Sciatic nerve (tissue), 2 donors: ENCODE measurements around the gene LRRC37A. TPM values are rescaled to one million over a fixed set of nuclear protein-coding genes. Genes with fewer than 3 reads are reported as not detected.
A peak's percentile ranks its signal among the peaks of the same experiment; 100 is the strongest.
"Not testable (repeated sequence)": the region's sequence is repeated elsewhere in the genome, so short reads cannot be mapped to it uniquely, and the experiment has no call there.

Experiments used
- ATAC-seq: fragments of 200-7000 bp; cut with Tn5 transposase; one replicate; pipeline ENCODE4 v1.9.1; 2020; ENCODE audit warnings: mild to moderate bottlenecking, moderate library complexity
- DNase-seq: peaks from one replicate; pipeline ENCODE4 v3.0.0-alpha.2; 2020; ENCODE audit warnings: low spot score
- intact Hi-C: fragments of 100-400 bp; cut with DNase I; formaldehyde crosslinking; loops from one replicate; pipeline ENCODE4 v1.14.2; 2022
- total RNA-seq: library from RNA; stranded (reverse); fragmentation: NEBNext Ultra II Directional; extraction: Animal tissue kit (Norgen Biotek cat#: 25700); gene quantifications from one replicate; pipeline ENCODE4 v1.2.1, GENCODE V29; 2021
- donor health status: DM: no; HTN: no; CAD: no.
- donor health status: DM: no; HTN: no; CAD: no.

LRRC37A gene
- total RNA-seq, 1 donor from 2014 or later = 4.3 TPM

GRCh38 chr17:46284467-46284866 lies 10.5 kb upstream of the LRRC37A start:
- intact Hi-C loops, DNase-seq, ATAC-seq: not testable (repeated sequence)

GRCh38 chr17:46285500-46285899 lies 9.4 kb upstream of the LRRC37A start:
- DNase-seq, ATAC-seq, intact Hi-C loops: not testable (repeated sequence)

DNA sequence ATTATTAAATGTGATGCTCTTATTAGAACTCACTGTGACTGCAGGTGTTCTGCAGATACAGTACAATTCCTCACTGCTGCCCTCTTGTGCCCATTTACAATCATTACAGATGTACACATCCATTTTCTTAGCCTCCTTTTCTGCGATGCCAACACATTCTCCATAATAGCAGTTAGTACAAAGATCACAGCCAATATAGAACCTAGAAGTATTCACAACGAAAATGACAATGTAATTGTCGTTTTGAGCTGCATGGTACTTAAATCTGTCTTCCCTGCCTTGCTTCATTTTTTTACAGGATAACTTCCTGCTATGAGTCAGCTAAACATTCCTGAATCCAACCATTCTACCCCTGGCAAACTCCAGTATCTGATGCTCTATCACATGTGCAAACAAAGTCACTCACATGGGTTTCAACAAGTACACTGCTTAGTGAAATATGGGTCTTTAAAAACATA lies 8.1 kb upstream of the LRRC37A start:
- intact Hi-C loops, DNase-seq: not testable (repeated sequence)
- peak; percentile 81 for ATAC-seq

DNA sequence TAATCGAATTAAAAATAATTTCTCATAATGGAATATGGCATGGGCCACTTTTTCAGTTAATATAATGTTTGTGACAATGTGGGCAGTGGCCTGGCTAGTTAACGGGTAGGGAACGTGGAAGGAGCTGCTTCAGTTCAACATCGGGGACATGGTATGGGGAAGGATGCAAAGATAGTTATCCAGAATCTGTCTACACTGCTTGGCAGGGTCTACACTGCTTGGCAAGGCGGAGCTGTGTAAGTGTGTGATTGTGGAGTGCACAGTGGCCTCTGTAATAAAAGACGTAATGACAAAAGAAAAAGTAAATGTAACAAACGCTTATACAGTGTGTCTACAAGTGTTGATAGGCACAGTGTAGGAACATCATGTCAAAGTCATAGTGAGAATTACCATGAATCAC lies 7.3 kb upstream of the LRRC37A start:
- DNase-seq, intact Hi-C loops: not testable (repeated sequence)
- peak; percentile 23 for ATAC-seq

- ATAC-seq = peak; percentile 76
- DNase-seq, intact Hi-C loops: not testable (repeated sequence)
Measured at GRCh38 chr17:46290906-46291546, 3.9 kb upstream of the LRRC37A start.

- DNase-seq, ATAC-seq, intact Hi-C loops: not testable (repeated sequence)
Measured at GRCh38 chr17:46291618-46292017, 3.3 kb upstream of the LRRC37A start.

DNA sequence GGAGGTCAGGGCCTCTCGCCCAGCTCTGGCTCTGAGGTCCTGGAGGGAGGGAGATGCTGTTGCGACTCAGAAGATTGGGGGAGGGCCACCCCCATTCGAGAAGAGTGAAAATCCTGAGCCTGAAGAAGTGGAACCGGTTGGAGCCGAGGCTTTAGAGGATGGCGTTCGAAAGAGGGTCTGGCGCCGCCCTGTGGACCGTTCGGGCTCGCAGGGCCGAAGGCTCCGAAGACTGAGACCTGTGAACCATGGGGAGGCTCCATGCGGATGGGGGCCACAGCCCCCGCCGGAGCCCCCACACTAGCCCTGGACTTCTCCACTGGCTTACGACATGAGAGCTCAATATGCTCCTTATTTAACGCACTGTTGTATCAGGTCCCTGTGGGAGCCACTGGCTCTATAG lies 46.3 kb downstream of the LRRC37A start:
- intact Hi-C loops, DNase-seq, ATAC-seq: not testable (repeated sequence)

DNA sequence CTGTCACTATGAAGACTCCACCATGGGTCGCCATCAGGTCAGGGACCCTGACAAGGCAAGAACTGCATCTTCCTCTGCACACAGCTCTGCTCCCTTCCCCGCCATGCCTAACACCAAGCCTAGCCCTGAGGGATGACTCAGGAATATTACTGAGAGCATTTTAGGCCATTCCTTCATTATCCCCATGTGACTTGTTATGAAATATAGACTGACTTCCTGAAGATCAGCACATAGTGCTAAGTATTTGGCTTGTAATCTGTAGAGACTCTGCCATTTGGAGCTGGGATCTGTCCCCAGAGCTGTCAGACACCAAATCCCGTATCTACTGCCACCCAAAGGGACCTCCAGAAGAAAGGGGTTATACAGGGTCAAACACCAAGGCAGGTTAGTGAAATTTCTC lies 47.2 kb downstream of the LRRC37A start:
- DNase-seq, intact Hi-C loops: not testable (repeated sequence)
- peak; percentile 81 for ATAC-seq

- intact Hi-C loops, DNase-seq: not testable (repeated sequence)
- ATAC-seq = peak; percentile 73
Measured at GRCh38 chr17:46348345-46348744, 53.4 kb downstream of the LRRC37A start.

DNA sequence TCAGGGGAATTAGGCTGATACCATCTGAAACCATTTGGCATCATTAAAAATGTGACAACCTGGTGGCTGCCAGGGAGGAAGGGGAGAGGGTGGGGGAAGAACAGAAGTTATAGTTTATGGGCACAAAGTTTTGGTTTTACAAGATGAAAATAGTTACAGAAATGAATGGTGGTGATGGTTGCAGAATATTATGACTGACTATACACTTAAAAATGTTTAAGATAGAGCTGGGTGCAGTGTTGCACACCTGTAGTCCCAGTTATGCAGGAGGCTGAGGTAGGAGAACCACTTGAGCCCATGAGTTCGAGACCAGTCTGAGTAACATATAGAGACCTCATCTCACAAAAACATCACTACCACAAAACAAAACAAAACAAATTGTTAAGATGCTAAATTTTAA lies 54.1 kb downstream of the LRRC37A start:
- ATAC-seq, intact Hi-C loops, DNase-seq: not testable (repeated sequence)

GRCh38 chr17:46353856-46354255 lies 58.9 kb downstream of the LRRC37A start:
- intact Hi-C loops, DNase-seq, ATAC-seq: not testable (repeated sequence)

DNA sequence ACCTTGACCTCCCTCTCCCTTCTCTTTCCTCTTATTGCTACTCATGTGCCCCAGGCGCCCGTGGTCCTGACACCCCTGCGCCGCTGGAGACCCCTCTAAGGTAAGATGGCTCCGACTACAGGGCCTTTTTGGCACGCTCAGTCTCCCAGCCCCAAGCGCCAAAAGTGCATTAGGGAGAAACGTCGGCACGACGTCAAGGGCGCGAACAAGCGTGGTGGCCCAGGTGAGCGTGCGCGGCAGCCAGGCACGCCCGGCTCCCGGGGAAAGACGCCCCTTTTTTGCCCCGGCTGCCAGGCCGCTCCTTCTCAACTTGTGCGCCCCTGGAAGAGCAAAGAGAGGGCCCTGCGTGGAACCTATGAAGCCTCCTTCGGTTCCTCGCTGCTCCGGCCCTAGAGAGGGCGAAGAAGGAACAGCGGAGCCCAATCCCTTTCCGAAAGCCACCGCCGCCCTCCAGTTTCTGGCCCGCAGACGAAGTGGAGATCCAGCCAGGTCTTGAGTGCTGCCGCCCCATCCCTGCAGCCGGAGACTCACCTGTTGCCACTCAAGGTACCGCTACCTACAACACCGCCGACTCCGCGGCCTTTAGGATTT lies 66.3 kb downstream of the LRRC37A start:
- intact Hi-C loops, DNase-seq: not testable (repeated sequence)
- ATAC-seq = peak; percentile 53

DNA sequence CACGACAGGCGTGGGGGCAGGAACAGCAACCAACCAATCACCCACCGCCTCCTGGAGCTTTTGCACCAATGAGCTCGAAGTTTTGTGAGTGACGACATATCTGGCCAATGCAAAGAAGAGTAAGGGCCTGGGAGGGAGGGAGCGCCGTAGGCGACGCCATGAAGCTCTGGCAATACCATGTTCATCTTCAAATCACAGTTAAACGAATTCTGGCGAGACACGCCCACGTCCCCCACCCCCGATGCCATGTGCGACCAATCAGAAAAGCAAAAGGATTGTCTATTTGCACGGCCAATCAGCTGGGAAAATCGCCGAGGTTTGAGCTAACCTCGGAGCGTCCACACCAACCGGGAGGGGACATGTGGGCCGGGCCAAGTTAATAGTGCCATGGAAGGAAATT lies 66.8 kb downstream of the LRRC37A start, which contains the start of gene ARL17B:
Gene ARL17B (minus strand): TSS at position 12 of the 400 bp plus-strand sequence. CDS start 3,369 bp downstream, outside the sequence.
- DNase-seq (peak; percentile 87), ATAC-seq (peak; percentile 100)
- intact Hi-C loops = not testable (repeated sequence)

DNA sequence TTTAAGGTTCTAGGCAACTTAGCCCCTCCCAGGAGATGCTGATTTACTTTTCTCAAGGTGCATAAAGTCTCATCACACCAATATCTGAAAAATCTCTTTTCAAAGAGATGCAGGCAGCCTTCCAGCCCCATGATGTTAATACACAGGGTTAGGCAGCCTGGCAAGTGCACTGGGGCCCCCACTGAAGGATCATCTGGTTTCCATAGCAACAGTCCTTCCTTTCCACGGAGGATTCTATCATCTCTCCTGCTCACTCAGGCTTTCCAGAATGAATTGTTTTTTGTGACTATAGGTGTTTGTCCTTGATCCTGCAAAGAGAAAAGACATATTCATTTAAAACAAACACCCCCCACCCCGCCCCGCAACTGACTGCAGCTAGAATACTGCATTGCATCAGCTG lies 72.6 kb downstream of the LRRC37A start:
- ATAC-seq, intact Hi-C loops, DNase-seq: not testable (repeated sequence)

DNA sequence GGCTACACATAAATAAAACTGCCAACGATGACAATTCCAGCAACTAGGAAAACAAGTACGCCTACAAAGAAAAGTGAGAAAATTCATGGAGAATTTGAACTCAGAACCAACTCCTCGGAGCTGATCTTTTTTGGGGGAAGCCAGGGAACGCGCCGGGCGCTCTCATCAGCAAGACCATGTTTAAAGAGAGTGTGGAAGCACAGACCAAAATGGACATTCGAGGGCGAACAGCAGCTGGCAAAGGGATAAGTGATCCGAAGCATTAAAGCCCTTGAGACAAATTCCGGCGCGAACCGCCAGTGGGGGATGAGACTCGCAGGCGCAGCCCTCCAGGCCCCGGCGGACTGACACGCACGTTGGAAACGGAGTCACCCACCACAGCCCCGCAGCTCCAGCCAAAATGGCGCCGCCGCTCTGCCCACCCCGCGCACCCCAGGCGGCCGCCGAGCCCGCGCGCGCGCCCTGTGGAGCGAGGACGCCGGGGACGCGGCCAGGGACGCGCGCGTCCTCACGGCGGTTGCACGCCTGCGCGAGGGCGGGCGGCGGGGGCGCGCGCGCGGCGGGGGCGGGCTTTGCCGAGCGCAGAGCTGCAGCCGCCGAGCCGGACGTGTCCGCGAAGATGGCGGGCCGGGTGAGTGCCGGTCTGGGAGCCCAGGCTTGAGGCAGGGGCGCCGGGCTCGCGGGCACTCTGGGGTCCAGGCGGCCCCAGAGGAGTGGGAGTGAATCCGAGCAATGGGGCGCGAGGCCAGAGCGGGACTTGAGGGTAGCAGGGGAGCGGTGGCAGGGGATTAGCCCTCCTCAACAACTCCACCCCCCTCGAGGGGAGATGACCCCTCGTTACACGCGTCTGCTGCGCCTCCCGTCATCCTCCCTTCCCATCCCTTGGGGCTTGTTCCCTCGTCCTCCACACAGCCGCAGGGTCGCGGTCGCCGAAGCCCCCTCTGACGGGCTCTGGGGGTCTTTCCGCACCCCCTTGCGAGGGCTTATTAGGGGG lies 77.6 kb downstream of the LRRC37A start:
- intact Hi-C loops, DNase-seq: not testable (repeated sequence)
- peak; percentile 97 for ATAC-seq

DNA sequence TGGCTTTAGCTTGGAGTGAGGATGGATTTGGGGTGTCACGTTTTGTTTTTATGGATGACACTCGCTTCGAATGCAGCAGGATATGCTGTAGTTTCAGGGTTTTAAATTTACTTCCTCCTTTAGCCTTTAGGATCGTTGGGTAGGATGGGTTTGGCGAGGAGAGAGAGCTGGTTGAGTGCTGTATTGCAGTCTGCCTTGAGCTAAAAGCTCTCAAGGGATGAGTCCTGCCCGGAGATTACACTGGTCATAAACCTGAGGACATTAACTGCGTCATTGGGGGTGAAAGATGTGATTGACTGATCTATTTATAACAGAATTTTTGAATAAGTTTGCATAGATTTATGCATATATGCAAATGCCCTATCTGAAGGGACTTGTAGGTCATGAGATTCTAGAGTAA lies 78.5 kb downstream of the LRRC37A start:
- intact Hi-C loops, DNase-seq: not testable (repeated sequence)
- peak; percentile 79 for ATAC-seq

- DNase-seq, intact Hi-C loops, ATAC-seq: not testable (repeated sequence)
Measured at GRCh38 chr17:46383118-46383517, 88.2 kb downstream of the LRRC37A start.

- intact Hi-C loops, ATAC-seq, DNase-seq: not testable (repeated sequence)
Measured at GRCh38 chr17:46385491-46385890, 90.6 kb downstream of the LRRC37A start.
